ENCODE results near the gene PIGN.
"Not testable (repeated sequence)": the region's sequence is repeated elsewhere in the genome, so short reads cannot be mapped to it uniquely, and the experiment has no call there.

The PIGN gene

DNA sequence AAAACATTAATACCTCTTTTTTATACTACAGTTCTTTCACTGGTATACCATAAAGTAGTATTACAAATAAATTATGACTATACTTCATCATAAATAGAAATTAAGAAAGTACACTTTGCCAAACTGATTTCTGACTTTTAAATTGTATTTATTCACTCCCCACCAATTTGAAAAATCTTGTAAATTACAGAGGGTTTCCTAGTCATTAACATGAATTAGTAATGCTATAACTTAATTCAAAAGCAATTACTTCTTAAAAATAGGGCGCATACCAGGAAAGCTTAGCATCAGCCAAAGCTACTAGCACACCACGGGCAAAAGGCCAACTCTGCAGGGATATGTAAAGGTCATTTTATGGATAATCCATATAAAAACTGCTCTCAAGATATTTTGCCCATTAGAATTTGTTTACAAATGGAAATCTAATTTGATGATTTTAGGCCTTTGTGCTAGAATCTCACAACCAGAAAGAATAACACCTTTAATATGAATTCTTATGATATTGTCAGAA is 142.3 kb downstream of the PIGN start:
- Mint-ChIP-seq H3K27ac (no peak overlapping the region), H3K9me3 (peaks cover 9% of the 10 kb centered on the region), H3K36me3 (peaks cover 2% of the 10 kb centered on the region), H3K4me1 (no peaks in the 10 kb centered on the region), H3K4me3 (no peak overlapping the region), H3K27me3 (no peaks in the 10 kb centered on the region)
- no peak for DNase-seq
- CTCF ChIA-PET: no interaction called here

DNA sequence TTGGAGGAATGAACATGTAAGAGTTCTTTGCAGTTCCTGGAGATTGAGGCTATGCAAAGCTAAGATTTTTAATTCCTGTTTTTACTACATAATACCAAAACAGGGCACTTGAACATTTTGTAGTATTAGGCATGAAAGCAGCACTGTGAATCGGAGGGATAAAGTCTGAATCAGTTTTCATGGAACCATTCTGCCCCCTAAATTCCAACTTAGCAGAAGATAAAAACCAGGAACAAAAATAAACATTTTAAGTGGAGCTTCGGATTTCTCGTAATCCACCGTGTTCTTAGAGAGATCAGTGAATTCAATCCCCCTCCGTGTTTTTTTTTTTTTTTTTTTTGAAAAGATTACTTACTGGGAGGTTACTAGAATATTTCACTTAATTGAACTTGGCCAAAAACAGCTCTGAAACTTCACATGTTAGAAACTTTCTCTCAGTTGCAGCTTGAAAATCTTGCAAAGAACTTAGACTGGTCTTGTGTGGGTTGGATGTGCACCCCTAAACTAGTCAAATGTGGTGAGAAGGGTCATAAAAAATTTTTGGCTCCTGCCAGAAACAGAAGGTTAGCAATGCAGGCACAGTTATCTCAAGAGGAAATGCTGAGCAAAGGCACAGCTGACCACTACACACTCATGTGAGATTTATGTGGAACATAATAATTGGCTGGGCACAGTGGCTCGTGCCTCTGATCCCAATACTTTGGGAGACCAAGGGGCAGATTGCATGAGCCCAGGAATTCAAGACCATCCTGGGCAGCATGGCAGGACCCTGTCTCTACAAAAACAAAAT is 148.7 kb downstream of the PIGN start:
- no peak overlapping the region for H3K27ac Mint-ChIP-seq
- H3K4me3 Mint-ChIP-seq: no peak overlapping the region
- H3K4me1 Mint-ChIP-seq: peaks cover 5% of the 10 kb centered on the region
- no peaks in the 10 kb centered on the region for H3K27me3 Mint-ChIP-seq
- no peak for DNase-seq
- CTCF ChIA-PET: no interaction called here
- no peaks in the 10 kb centered on the region for H3K9me3 Mint-ChIP-seq
- no peaks in the 10 kb centered on the region for H3K36me3 Mint-ChIP-seq

- Mint-ChIP-seq H3K9me3 (no peaks in the 10 kb centered on the region), H3K27ac (no peak overlapping the region), H3K4me3 (no peak overlapping the region), H3K27me3 (no peaks in the 10 kb centered on the region), H3K36me3 (no peaks in the 10 kb centered on the region), H3K4me1 (peaks cover 11% of the 10 kb centered on the region)
- CTCF ChIA-PET: no interaction called here
- no peak for DNase-seq
These were observed 149.7 kb downstream of the PIGN start for GRCh38 chr18:62037012-62037742.

DNA sequence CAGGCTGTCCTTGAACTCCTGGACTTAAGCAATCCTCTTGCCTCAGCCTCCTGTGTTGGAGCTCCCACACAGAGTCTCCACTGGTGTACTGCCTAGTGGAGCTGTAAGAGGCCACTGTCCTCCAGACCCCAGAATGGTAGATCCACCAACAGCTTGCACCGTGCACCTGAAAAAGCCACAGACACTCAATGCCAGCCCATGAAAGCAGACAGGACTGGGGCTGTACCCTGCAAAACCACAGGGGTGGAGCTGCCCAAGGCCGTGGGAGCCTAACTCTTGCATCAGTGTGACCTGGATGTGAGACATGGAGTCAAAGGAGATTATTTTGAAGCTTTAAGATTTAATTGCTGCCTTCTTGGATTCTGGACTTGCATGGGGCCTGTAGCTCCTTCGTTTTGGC is 152.6 kb downstream of the PIGN start:
- DNase-seq, H3K27me3 Mint-ChIP-seq, H3K4me3 Mint-ChIP-seq, CTCF ChIA-PET, H3K9me3 Mint-ChIP-seq, H3K27ac Mint-ChIP-seq, H3K36me3 Mint-ChIP-seq: not testable (repeated sequence)
- H3K4me1 Mint-ChIP-seq: peaks cover 11% of the 10 kb centered on the region

GRCh38 chr18:62033756-62034155 is 153.1 kb downstream of the PIGN start:
- no peaks in the 10 kb centered on the region for H3K36me3 Mint-ChIP-seq
- no peak overlapping the region for H3K4me3 Mint-ChIP-seq
- no peaks in the 10 kb centered on the region for H3K27me3 Mint-ChIP-seq
- CTCF ChIA-PET: no interaction called here
- peaks cover 11% of the 10 kb centered on the region for H3K4me1 Mint-ChIP-seq
- H3K9me3 Mint-ChIP-seq: no peaks in the 10 kb centered on the region
- no peak overlapping the region for H3K27ac Mint-ChIP-seq
- DNase-seq: no peak

GRCh38 chr18:62033207-62033606 is 153.6 kb downstream of the PIGN start:
- H3K27me3 Mint-ChIP-seq: no peaks in the 10 kb centered on the region

DNA sequence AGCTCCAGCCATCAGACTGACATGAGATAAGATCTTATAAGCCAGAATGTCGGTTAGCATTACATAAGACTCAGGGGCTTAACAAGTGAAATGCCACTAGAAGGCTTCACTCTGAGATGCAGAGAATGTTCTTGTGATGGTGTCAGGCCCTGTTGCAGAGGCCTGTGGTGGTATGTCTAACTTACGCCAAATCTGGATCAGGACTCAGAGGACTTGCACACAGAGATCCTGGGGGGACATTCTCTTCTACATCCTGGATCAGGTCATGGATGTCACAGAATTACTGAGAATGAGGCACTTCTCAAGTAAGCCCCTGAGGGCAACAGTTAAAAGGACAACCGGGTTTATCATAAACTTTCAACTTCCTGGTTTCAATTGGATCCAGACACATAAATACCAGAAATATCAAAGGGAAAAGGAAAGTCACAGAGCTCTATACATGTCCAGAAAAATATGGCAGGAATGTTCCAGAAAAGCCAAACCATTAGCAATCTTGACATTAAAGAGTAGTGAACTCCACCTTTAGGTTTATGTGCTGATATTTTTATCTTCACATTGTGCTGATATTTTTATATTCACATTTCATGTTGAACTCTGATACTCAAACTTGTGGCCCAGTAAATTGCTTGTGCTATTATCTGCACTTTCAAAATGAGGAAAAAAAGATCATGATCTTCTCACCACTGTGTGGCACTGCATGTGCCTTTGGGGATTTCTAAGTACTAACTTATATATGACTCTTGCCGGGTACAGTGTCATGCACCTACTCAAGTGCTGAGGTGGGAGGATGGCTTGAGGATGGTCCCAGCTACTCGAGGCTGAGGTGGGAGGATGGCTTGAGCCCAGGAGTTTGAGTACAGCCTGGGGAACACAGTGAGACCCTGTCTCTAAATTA is 156.5 kb downstream of the PIGN start:
- no peaks in the 10 kb centered on the region for H3K36me3 Mint-ChIP-seq
- H3K27me3 Mint-ChIP-seq: no peaks in the 10 kb centered on the region
- peaks cover 11% of the 10 kb centered on the region for H3K4me1 Mint-ChIP-seq
- no peak overlapping the region for H3K27ac Mint-ChIP-seq
- no peak for DNase-seq
- CTCF ChIA-PET: no interaction called here
- no peaks in the 10 kb centered on the region for H3K9me3 Mint-ChIP-seq
- no peak overlapping the region for H3K4me3 Mint-ChIP-seq

More at GRCh38 chr18:62033207-62033606, 153.6 kb downstream of the PIGN start:
- peaks cover 11% of the 10 kb centered on the region for H3K4me1 Mint-ChIP-seq
- no peaks in the 10 kb centered on the region for H3K9me3 Mint-ChIP-seq
- H3K27ac Mint-ChIP-seq: no peak overlapping the region
- no peak for DNase-seq
- CTCF ChIA-PET: no interaction called here
- no peak overlapping the region for H3K4me3 Mint-ChIP-seq
- H3K36me3 Mint-ChIP-seq: no peaks in the 10 kb centered on the region

- DNase-seq: no peak
- H3K27ac Mint-ChIP-seq: no peak overlapping the region
- H3K36me3 Mint-ChIP-seq: no peaks in the 10 kb centered on the region
- no peaks in the 10 kb centered on the region for H3K9me3 Mint-ChIP-seq
- CTCF ChIA-PET: no interaction called here
- H3K27me3 Mint-ChIP-seq: peaks cover 4% of the 10 kb centered on the region
- H3K4me1 Mint-ChIP-seq: peaks cover 11% of the 10 kb centered on the region
- H3K4me3 Mint-ChIP-seq: no peak overlapping the region
These were observed 158.1 kb downstream of the PIGN start for GRCh38 chr18:62028715-62029114.

DNA sequence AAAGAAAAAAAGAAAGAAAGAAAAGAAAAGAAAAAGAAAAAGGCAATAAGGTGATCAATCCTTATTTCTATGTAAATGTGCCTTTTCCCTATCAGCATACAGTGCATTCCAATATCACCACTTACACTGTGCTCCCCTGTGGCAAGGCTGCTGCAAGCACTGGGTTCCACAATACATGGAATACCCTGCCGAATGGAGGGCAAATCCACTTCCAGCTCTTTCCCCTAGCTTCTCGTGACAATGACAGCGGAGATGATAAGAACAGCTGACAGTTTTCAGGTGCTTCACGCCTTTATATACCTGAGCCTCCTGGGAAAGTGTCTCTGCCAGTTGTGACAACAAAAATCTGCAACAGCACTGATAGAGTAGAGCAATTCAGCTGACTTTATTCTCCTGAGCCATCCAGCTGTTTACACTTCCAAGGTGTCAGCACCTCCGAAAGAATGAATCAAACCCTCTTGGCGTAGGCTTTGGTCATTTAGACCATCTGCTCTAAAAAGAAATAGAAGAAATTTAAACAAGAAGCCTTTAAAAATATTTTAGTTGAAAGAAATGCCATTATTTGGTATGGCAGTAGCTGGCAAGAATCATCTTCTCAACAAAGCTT is 158.8 kb downstream of the PIGN start:
- H3K27me3 Mint-ChIP-seq: peaks cover 4% of the 10 kb centered on the region
- H3K4me1 Mint-ChIP-seq: peaks cover 4% of the 10 kb centered on the region
- DNase-seq: no peak
- H3K36me3 Mint-ChIP-seq: no peaks in the 10 kb centered on the region
- no peak overlapping the region for H3K4me3 Mint-ChIP-seq
- H3K9me3 Mint-ChIP-seq: no peaks in the 10 kb centered on the region
- no peak overlapping the region for H3K27ac Mint-ChIP-seq
- CTCF ChIA-PET: no interaction called here

DNA sequence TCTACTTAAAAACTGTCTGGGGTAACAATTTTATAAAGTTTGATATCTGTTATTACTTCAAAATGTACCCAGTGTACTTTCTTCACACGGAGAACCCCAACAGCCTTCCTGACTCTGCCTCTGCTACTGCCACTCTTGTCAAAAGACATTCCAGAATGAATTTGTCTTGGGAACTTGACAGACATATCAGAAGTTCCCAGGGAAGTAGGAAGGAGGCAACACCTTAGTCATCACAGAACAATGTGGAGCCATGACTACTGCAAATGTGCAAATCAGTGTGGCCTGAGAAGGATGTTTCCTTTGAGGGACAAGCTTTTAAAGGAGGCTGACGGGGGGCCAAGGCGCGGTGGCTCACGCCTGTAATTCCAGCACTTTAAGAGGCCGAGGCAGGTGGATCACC is 160.3 kb downstream of the PIGN start:
- no peak for DNase-seq
- Mint-ChIP-seq H3K4me3 (no peak overlapping the region), H3K9me3 (no peaks in the 10 kb centered on the region), H3K27ac (no peak overlapping the region), H3K27me3 (peaks cover 4% of the 10 kb centered on the region), H3K4me1 (no peaks in the 10 kb centered on the region), H3K36me3 (no peaks in the 10 kb centered on the region)
- CTCF ChIA-PET: no interaction called here

- H3K36me3 Mint-ChIP-seq: no peaks in the 10 kb centered on the region
- H3K27me3 Mint-ChIP-seq: peaks cover 4% of the 10 kb centered on the region
- DNase-seq: no peak
- H3K4me3 Mint-ChIP-seq: no peak overlapping the region
- no peaks in the 10 kb centered on the region for H3K9me3 Mint-ChIP-seq
- H3K4me1 Mint-ChIP-seq: no peaks in the 10 kb centered on the region
- CTCF ChIA-PET: no interaction called here
- no peak overlapping the region for H3K27ac Mint-ChIP-seq
These were observed 161.9 kb downstream of the PIGN start for GRCh38 chr18:62024983-62025382.

- Mint-ChIP-seq H3K4me1 (no peaks in the 10 kb centered on the region), H3K27ac (no peak overlapping the region), H3K27me3 (peaks cover 4% of the 10 kb centered on the region), H3K9me3 (no peaks in the 10 kb centered on the region), H3K36me3 (no peaks in the 10 kb centered on the region), H3K4me3 (no peak overlapping the region)
- CTCF ChIA-PET: no interaction called here
- no peak for DNase-seq
These were observed 163.3 kb downstream of the PIGN start for GRCh38 chr18:62023536-62023935.

DNA sequence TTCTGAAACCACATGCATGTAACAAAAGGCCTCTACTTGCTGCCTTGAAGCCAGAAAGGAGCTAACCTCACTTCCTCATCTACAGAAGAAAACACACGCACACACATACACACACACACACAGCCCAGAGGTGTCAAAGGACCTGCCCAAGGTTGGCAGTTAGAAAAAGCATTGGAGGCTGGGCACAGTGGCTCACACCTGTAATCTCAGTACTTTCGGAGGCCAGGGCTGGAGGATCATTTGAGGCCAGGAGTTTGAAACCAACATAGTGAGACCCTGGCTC is 168.2 kb downstream of the PIGN start:
- Mint-ChIP-seq H3K27ac (no peak overlapping the region), H3K4me3 (no peak overlapping the region), H3K9me3 (no peaks in the 10 kb centered on the region), H3K36me3 (no peaks in the 10 kb centered on the region), H3K27me3 (no peaks in the 10 kb centered on the region), H3K4me1 (no peaks in the 10 kb centered on the region)
- DNase-seq: no peak
- CTCF ChIA-PET: no interaction called here

DNA sequence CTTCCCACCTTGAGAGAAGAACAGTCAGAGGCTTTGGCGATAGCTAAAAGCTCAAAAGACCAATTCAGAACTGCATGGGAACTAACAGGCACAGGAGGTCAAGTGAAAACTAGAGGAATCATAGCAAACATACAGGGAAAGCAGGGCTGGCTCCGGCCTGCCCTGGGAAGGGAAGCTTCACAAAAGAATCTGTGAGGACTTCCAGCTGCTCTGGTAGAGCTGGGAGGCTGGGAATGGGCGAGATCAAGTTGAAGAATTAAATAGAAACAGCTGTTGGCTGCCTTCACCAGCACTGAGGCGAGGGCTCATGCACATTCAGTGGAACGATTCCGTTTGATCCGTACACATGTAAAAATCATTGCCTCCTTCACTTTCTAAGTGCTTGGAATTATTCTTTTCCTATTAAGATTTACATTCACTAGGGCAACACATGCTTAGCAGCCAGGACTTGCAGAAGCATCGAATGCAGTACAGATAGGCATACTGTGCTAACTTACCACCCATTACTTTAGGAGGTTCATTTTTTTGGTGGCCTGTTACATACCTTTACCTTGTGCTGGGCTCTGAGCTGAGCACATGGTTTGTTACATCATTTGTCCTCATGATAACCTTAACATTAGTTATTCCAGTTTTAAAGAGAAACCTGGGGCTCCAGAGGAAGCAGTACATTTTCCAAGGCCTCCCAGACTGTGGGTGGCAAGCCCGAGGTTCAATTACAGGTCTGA is 168.7 kb downstream of the PIGN start:
- DNase-seq: no peak
- CTCF ChIA-PET: interaction anchor here (0.9 kb wide), 1 partner anchor 29 kb away, joined by 3 read pairs; no protein-coding TSS in a partner anchor
- Mint-ChIP-seq H3K27ac (no peak overlapping the region), H3K27me3 (no peaks in the 10 kb centered on the region), H3K4me1 (no peaks in the 10 kb centered on the region), H3K36me3 (no peaks in the 10 kb centered on the region), H3K4me3 (no peak overlapping the region), H3K9me3 (no peaks in the 10 kb centered on the region)
